Adipocyte (in vitro differentiated cells): Measurements from ENCODE around the gene SLC37A4.
"Not testable (repeated sequence)": the region's sequence is repeated elsewhere in the genome, so short reads cannot be mapped to it uniquely, and the experiment has no call there.

Source experiments
- DNase-seq: peaks from one replicate; pipeline ENCODE4 v3.0.0-alpha.2; 2015; ENCODE audit warnings: low read depth
- H3K27me3 ChIP-seq: replicated peaks from 2 replicates; pipeline ENCODE4 v1.7.0; 2013; ENCODE audit warnings: mild to moderate bottlenecking, low read length, moderate library complexity; ENCODE audit not compliant: control insufficient read depth, insufficient read depth
- H3K36me3 ChIP-seq: 2 replicates; pipeline ENCODE4 v1.7.0; 2013; ENCODE audit warnings: low read length, mild to moderate bottlenecking, moderate library complexity; ENCODE audit not compliant: control insufficient read depth, insufficient read depth, severe bottlenecking
- H3K4me1 ChIP-seq: 2 replicates; pipeline ENCODE4 v1.7.0; 2013; ENCODE audit warnings: mild to moderate bottlenecking, low read length, moderate library complexity; ENCODE audit not compliant: control insufficient read depth, insufficient read depth
- H3K4me3 ChIP-seq: 2 replicates; pipeline ENCODE4 v1.7.0; 2013; ENCODE audit warnings: mild to moderate bottlenecking, low read length, moderate library complexity
- H3K9ac ChIP-seq: 2 replicates; pipeline ENCODE4 v1.7.0; 2013; ENCODE audit warnings: mild to moderate bottlenecking, low read length, moderate library complexity
- H3K9me3 ChIP-seq: 2 replicates; pipeline ENCODE4 v1.7.0; 2013; ENCODE audit warnings: mild to moderate bottlenecking, low read length, moderate library complexity; ENCODE audit not compliant: control insufficient read depth

SLC37A4 gene

GRCh38 chr11:119039471-119039870 is 8.8 kb upstream of the SLC37A4 start:
- not testable (repeated sequence) for H3K4me1 ChIP-seq

DNA sequence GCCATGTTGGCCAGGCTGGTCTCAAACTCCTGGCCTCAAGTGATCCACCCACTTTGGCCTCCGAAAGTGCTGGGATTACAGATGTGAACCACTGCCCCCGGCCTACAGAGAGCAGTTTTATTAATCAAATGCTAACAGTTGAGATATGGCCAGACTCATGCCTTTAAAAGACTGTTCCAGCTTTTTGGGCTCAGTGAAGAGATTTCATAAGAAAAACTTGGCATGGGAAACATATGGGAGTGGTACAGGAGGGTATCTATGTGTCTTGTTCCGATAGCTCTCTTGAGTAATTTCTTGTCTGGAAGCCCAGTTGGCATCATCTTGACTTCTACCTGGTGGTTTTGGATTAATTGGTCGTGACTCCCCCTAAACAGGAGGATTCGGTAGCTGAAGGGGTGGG is 8.2 kb upstream of the SLC37A4 start:
- no peaks in the 10 kb centered on the region for H3K4me1 ChIP-seq
- H3K4me3 ChIP-seq, result no peak overlapping the region
- H3K9me3 ChIP-seq, result no peaks in the 10 kb centered on the region
- DNase-seq, result no peak
- no peak overlapping the region for H3K9ac ChIP-seq
- no peaks in the 10 kb centered on the region for H3K36me3 ChIP-seq
- no peaks in the 10 kb centered on the region for H3K27me3 ChIP-seq

More at GRCh38 chr11:119039471-119039870, 8.8 kb upstream of the SLC37A4 start:
- not testable (repeated sequence) for DNase-seq, H3K4me3 ChIP-seq, H3K36me3 ChIP-seq, H3K27me3 ChIP-seq, H3K9me3 ChIP-seq, H3K9ac ChIP-seq

DNA sequence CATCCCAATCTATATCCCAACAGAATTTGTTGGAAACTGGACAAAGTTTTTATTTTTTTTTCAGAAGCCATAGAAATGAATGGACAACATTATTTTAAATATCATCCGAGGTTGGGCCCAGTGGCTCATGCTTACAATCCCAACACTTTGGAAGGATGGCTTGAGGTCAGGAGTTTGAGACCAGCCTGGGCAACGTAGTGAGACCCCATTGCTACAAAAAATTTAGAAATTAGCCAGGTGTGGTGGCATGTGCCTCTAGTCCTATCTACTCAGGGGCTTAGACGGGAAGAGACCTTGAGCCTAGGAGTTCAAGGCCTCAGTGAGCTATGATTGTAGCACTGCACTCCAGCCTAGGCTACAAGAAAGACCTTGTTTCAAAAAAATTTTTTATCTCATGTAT is 4.1 kb upstream of the SLC37A4 start:
- H3K9ac ChIP-seq, result no peak overlapping the region
- DNase-seq, result no peak
- no peaks in the 10 kb centered on the region for H3K36me3 ChIP-seq
- peaks cover 3% of the 10 kb centered on the region for H3K4me1 ChIP-seq
- no peaks in the 10 kb centered on the region for H3K9me3 ChIP-seq
- H3K27me3 ChIP-seq, result no peaks in the 10 kb centered on the region
- H3K4me3 ChIP-seq, result no peak overlapping the region

- not testable (repeated sequence) for H3K4me3 ChIP-seq, H3K36me3 ChIP-seq, H3K27me3 ChIP-seq, H3K9me3 ChIP-seq, DNase-seq, H3K9ac ChIP-seq
- peaks cover 13% of the 10 kb centered on the region for H3K4me1 ChIP-seq
Measured at GRCh38 chr11:119033421-119033820, 2.7 kb upstream of the SLC37A4 start.

GRCh38 chr11:119031912-119032280 is 1.2 kb upstream of the SLC37A4 start:
- Histone ChIP-seq H3K4me1 (peaks cover 13% of the 10 kb centered on the region), H3K9me3 (no peaks in the 10 kb centered on the region), H3K36me3 (no peaks in the 10 kb centered on the region), H3K27me3 (no peaks in the 10 kb centered on the region), H3K4me3 (no peak overlapping the region), H3K9ac (peak overlapping the region; percentile 25)
- no peak for DNase-seq

DNA sequence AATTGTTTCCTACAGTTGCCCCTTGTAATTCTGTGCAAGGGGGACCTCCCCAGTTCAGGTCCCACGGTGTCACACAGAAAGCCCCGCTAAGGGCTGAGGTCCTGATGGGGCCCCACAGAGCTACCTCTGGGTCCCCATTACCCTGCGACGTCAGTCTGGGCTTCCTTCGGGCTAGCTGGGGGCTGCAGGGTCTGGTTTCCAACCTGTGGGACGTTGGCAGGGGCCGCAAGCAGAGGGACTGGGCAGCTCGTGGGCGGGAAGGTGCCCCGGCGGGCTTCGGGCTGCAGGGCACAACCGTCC is 698 bp downstream of the SLC37A4 start:
- Histone ChIP-seq H3K4me3 (peak overlapping the region; percentile 92), H3K4me1 (peaks cover 23% of the 10 kb centered on the region), H3K27me3 (no peaks in the 10 kb centered on the region), H3K9me3 (no peaks in the 10 kb centered on the region), H3K9ac (peak overlapping the region; percentile 83), H3K36me3 (peaks cover 4% of the 10 kb centered on the region)
- DNase-seq, result no peak

- Histone ChIP-seq H3K4me3 (peak overlapping the region; percentile 92), H3K9ac (peak overlapping the region; percentile 83), H3K9me3 (no peaks in the 10 kb centered on the region), H3K27me3 (no peaks in the 10 kb centered on the region), H3K36me3 (peaks cover 6% of the 10 kb centered on the region), H3K4me1 (peaks cover 27% of the 10 kb centered on the region)
- no peak for DNase-seq
Measured at GRCh38 chr11:119029340-119030028, 1.2 kb downstream of the SLC37A4 start.

DNA sequence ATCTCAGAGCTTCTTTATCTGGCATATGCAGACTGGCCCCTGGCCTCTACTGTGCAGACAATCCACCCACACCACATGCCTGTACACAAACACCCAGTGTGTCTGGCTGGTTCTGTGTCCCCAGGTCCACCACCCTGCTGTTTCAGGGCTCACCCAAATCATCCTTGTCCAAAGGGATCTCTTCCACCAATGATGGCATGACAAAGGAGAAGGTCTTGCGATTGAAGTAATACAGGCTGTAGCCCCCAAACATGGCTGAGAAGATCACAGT is 1.7 kb downstream of the SLC37A4 start:
- Histone ChIP-seq H3K27me3 (no peaks in the 10 kb centered on the region), H3K9me3 (no peaks in the 10 kb centered on the region), H3K9ac (peak overlapping the region; percentile 83), H3K4me3 (no peak overlapping the region), H3K4me1 (peaks cover 32% of the 10 kb centered on the region), H3K36me3 (peaks cover 10% of the 10 kb centered on the region)
- no peak for DNase-seq

GRCh38 chr11:119028346-119029068 is 2.2 kb downstream of the SLC37A4 start:
- Histone ChIP-seq H3K27me3 (no peaks in the 10 kb centered on the region), H3K4me3 (no peak overlapping the region), H3K9me3 (no peaks in the 10 kb centered on the region), H3K9ac (no peak overlapping the region), H3K4me1 (peaks cover 36% of the 10 kb centered on the region), H3K36me3 (peaks cover 15% of the 10 kb centered on the region)
- no peak for DNase-seq

GRCh38 chr11:119027561-119028345 is 2.9 kb downstream of the SLC37A4 start:
- Histone ChIP-seq H3K9ac (no peak overlapping the region), H3K36me3 (peaks cover 21% of the 10 kb centered on the region), H3K9me3 (no peaks in the 10 kb centered on the region), H3K4me3 (no peak overlapping the region), H3K27me3 (no peaks in the 10 kb centered on the region), H3K4me1 (peaks cover 41% of the 10 kb centered on the region)
- no peak for DNase-seq

GRCh38 chr11:119026970-119027369 is 3.7 kb downstream of the SLC37A4 start:
- H3K4me1 ChIP-seq, result peaks cover 41% of the 10 kb centered on the region
- no peak for DNase-seq

More at GRCh38 chr11:119026970-119027369, 3.7 kb downstream of the SLC37A4 start:
- Histone ChIP-seq H3K4me3 (no peak overlapping the region), H3K27me3 (no peaks in the 10 kb centered on the region), H3K9ac (no peak overlapping the region), H3K36me3 (peaks cover 28% of the 10 kb centered on the region), H3K9me3 (no peaks in the 10 kb centered on the region)
